Activated T-cell treated with anti-CD3 and anti-CD28 coated beads, Interleukin-2, amount 50 U/mL, for 48 hours (primary cell): Measurements from ENCODE around the gene SLC22A4.

ENCODE experiments used
- DNase-seq, 2 experiments: peaks; one replicate each; pipeline ENCODE4 v3.0.0-alpha.2; 2020

The SLC22A4 gene

DNA sequence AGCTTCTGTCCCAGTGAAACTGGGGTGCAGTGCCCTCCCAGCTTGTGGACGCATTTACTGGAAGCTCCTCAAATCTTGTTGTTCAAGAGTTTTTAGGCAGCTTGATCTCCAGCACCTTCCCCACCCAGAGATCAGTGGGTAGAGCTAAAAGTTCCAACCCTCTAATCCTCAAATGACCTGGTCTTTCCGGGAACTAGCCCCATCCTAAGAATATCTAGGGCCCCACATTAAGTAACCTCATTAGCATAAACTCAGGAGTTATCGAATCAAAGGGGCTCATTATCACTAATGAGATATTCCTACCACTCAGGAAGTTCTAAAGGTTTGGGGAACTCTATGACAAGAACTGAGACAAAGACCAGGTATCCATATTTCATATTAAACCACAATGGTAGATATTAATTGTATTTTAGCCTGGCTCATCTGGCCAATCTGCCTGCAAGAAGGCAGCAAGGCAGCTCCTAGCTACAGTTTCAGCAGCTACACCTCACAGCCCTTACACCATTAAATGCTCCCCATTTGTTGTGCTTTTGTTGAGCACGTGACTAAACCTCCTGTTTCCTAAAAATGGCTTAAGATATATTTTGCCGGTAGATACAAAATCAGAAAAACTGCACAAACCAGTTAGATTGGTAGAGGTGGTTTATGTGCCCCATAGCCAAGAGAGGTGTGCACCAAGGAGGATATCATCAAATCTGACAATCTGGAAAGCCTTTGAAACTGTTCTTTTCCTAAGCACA lies 50.8 kb downstream of the SLC22A4 start:
- DNase-seq = no peak

- no peak for DNase-seq
Observed at GRCh38 chr5:132353486-132353995, 59.3 kb downstream of the SLC22A4 start.

DNA sequence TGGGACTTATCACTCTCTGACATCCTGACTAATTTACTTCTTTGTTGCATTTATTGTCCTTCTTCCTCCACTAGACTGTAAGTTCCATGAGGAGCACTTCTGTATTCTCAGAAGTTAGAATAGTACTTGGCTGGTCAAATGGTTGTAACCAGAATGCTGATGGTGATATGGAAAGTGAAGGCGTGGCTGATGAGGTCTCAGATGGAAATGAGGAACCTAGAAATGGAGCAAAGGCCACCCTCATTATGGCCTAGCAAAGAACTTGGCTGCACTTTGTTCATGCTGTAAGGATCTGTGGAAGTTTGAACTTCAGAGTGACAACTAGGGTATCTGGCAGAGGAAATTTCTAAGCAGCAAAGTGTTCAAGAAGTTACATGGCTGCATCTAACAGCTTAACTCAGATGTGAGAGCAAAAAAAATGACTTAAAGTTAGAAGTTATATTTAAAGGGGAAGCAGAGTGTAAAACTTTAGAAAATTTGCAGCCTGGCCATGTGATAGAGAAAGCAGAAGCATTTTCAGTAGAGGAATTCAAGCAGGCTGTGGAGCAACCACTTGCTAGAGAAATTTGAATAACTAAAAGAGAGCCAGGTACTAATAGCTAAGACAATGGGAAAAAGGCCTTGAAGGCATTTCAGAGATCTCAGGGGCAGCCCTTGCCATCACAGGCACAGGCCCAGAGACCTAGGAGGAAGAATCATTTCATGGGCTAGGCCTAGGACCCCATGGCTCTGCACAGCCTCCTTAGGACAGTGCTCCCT lies 60.4 kb downstream of the SLC22A4 start:
- no peak for DNase-seq

DNA sequence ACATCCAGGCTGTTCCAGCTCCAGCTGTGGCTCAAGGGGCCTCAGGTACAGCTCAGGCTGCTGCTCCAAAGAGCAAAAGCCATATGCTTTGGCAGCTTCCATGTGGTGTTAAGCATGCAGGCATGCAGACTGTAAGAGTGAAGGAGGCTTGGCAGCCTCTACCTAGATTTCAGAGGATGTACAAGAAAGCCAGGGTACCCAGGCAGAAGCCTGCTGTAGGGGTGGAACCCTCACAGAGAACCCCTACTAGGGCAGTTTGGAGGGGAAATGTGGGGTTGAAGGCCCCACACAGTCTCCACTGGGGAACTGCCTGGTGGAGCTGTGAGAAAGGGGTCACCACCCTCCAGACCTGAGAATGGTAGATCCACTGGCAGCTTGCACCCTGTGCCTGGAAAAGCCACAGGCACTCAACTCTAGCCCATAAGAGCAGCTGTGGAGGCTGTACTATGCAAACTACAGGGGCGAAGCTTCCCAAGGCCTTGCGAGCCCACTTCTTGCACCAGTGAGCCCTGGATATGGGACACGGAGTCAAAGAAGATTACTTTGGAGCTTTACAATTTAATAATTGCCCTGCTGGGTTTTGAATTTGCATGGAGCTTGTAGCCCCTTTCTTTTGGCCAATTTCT lies 61.1 kb downstream of the SLC22A4 start:
- no peak for DNase-seq

DNA sequence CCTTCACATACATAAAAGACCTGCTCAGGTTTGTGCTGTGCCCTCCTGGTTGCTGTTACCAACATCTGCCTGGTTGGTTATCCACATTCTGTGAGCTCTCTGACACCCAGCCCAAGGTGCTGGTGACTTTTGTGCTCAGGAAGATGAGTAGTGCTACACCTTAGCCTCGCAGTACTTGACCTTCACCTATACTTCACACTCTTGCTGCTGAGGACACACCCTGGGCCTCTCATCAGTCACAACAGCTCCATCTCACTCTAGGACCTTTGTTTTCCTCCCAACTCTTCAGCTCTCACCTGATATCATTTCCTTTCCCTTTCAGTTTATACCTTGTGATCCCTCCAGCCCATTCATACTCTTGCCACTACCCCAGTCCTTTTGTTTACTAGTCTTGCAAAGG lies 64.6 kb downstream of the SLC22A4 start:
- DNase-seq = no peak

- DNase-seq = no peak
Observed at GRCh38 chr5:132362086-132362485, 67.9 kb downstream of the SLC22A4 start.

DNA sequence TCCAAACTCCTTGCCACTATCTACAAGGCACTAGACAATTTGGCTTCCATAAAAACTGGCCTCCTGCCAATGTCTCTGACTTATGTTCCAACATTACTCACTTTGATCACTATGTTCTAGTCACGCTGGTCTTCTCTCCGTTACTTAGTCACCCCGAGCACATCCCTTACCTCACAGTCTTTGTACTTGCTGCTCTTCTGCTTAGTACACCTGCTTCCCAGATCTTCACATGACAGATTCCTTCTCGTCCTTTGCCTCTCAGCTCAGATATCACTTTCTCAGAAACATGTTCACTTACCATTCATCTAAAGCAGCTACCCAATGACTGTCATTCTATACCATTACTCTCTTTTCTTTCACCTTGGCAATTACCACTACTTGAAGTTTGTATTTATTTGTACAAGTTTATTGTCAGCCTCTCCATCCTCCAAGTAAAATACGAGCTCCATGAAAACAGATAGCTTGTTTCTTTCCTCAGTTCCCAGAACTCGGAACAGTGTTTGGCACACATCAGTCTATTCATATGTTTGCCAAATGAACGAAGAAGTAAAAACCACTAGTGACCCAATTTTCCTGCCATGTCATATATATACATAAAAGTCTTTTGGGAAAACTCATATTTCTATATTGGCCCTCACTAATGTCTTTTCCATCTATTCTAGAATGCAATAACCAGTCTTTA lies 69.4 kb downstream of the SLC22A4 start:
- no peak for DNase-seq

- DNase-seq = no peak
Observed at GRCh38 chr5:132364319-132364718, 70.1 kb downstream of the SLC22A4 start.

GRCh38 chr5:132365213-132365612 lies 71.0 kb downstream of the SLC22A4 start:
- no peak for DNase-seq

DNA sequence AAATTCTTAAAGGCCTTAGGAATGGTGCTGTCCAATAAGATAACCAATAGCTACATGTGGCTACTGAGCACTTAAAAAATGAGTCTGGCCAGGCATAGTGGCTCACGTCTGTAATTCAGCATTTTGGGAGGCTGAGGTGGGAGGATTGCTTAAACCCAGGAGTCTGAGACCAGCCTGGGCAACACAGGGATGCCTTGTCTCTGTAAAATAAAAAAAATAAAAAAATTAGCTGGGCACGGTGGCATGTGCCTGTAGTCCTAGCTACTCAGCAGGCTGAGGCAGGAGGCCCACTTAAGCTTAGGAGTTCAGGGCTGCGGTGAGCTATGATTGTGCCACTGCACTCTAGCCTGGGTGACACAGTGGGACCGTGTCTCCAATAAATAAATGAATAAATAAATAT lies 74.0 kb downstream of the SLC22A4 start:
- no peak for DNase-seq

DNA sequence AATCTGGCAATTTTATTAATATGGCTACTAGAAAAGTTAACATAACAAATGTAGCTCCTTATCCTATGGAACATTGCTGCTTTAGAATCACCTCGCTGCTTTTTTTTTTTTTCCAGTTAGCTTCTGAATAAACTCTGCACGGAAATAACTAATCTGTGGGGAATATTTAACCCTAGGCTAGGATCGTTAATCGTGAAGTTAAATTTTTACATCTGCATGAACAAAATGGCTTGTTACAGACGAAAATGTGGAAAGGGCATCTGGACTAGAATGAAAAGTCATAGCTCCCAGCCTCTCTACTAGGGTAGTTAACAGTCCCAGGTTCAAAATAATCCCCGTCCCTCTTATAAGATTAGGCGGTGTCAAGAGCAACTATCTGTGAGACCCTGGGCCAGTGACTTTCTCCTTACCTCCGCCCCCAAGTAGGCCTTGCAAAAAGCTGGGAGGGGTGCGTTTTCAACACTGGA lies 74.8 kb downstream of the SLC22A4 start:
- DNase-seq = no peak

DNA sequence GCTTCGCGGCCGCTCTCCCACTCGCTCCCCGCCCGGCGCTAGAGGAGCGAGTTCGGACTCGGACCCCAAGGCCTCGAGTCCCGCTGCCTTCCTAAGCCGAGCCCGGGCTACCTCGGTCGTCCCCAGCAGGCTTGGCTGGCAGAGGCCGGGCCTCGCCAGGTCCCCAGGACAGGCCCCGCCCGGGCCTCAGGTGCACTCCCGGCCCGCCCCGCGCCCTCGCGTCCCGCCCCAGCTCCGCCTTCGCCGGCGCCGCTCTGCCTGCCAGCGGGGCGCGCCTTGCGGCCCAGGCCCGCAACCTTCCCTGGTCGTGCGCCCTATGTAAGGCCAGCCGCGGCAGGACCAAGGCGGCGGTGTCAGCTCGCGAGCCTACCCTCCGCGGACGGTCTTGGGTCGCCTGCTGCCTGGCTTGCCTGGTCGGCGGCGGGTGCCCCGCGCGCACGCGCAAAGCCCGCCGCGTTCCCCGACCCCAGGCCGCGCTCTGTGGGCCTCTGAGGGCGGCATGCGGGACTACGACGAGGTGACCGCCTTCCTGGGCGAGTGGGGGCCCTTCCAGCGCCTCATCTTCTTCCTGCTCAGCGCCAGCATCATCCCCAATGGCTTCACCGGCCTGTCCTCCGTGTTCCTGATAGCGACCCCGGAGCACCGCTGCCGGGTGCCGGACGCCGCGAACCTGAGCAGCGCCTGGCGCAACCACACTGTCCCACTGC lies 75.4 kb downstream of the SLC22A4 start, which contains the start of gene SLC22A5:
TSS of gene SLC22A5 (plus strand) at position 237 of the 707 bp plus-strand sequence. CDS start at position 500, 263 bp downstream.
- DNase-seq = peak; percentile 81 to 86

DNA sequence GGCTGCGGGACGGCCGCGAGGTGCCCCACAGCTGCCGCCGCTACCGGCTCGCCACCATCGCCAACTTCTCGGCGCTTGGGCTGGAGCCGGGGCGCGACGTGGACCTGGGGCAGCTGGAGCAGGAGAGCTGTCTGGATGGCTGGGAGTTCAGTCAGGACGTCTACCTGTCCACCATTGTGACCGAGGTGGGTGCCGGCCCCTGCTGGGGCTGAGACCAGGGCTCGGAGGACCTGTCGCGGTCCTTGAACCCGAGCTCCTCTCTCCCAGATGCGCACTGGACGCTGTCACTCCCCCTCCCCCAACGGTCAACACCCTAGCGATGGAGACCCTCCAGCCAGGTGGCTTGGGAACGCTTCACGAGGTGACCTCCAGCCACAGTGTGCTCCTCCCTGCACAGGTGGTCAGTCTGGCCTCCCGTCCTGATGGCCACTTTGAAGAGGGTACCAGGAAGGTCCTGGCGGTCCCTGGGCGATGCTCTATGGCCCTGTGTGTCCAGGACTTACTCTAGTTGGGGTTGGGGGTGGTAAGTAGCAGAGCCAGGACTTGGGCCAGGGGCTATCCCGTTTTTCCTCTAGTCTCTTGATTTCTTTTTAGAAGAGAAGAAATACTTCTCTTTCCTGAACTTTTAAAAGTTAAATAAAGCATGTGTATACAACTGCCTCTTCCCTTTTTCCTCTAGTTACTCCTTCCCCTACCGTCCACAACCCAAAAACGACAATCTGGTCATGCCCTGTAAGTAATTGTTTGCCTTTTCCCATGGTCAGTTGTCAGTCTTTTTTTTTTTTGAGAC lies 76.2 kb downstream of the SLC22A4 start:
- no peak for DNase-seq

DNA sequence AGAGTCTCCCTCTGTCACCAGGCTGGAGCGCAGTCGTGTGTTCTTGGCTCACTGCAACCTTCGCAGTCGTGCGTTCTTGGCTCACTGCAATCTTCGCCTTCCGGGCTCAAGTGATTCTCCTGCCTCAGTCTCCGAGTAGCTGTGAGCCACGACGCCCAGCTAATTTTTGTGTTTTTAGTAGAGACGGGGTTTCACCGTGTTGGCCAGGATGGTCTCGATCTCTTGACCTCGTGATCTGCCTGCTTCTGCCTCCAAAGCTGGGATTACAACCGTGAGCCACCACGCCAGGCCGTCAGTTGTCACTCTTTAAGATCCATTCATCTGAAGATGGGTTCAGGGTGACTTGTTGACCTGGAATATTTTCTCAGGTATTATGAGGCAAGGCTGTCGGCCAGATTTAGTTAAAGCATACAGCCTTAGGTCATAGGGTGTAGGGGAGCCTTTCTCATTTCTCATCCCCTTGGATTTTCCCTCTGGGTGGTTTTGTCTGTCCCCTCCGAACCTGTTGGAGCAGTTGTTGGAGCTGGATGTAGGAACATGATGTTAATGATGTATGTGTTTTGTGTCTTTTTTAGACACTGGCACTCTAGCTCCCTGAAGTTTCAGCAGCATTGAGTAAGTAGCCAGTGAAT lies 76.9 kb downstream of the SLC22A4 start:
- no peak for DNase-seq

DNA sequence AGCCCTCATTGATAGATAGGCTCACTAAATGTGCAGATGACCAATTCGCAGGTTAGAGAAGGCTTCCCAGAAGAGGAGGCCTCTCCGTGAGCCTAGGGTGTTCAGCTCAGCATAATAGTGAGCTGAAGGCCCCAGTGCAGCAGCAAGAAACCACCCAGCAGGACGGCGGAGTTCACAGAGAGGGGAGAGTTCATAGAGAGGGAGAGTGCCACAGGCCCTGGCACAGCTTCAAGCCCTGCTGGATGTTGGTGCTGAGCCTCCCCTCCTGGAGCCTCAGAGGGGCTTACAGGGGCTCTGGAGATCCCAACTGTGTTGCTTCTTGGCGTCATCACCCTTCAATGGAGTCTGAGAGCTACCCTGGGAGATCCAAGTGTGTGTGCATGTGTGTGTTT lies 77.4 kb downstream of the SLC22A4 start:
- DNase-seq = no peak

DNA sequence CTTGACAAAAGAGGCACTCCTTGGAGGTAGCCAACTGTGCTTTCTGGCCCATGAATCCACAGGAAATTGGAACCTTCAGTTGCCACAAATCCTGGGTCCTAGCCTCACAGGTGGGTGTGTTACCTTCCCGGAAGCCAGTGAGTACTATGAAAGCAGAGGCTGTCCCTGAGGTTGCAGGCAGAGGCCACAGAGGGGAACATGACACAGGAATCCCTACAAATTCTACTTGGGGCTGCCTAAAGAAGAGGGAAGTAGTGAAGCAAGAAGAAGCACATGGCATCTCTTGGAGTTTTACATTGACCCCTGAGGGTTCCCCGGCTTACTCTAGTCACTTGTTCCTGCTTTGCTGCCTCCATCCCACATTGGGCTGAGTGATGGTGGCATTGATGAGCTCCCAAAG lies 77.9 kb downstream of the SLC22A4 start:
- no peak for DNase-seq

DNA sequence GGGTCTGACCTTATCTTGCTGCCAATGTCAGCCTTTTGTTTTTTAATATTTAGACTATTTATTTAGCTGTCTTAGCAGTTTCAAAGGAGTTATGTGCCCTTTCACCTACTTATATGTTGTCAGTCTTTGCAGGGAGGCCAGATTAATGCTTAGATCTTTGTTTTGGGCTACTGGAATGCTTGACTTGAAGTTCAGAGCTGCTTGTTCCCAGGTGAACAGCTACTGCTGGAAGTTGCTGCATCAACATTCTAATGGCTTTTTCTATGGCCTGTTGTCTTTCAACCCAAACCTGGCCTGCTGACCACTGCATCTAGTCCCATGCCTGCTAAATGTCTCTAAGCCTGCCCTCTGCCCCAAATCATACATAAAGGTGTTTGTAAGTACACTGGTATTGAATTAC lies 78.3 kb downstream of the SLC22A4 start:
- no peak for DNase-seq

- no peak for DNase-seq
Observed at GRCh38 chr5:132375957-132376356, 81.8 kb downstream of the SLC22A4 start.

DNA sequence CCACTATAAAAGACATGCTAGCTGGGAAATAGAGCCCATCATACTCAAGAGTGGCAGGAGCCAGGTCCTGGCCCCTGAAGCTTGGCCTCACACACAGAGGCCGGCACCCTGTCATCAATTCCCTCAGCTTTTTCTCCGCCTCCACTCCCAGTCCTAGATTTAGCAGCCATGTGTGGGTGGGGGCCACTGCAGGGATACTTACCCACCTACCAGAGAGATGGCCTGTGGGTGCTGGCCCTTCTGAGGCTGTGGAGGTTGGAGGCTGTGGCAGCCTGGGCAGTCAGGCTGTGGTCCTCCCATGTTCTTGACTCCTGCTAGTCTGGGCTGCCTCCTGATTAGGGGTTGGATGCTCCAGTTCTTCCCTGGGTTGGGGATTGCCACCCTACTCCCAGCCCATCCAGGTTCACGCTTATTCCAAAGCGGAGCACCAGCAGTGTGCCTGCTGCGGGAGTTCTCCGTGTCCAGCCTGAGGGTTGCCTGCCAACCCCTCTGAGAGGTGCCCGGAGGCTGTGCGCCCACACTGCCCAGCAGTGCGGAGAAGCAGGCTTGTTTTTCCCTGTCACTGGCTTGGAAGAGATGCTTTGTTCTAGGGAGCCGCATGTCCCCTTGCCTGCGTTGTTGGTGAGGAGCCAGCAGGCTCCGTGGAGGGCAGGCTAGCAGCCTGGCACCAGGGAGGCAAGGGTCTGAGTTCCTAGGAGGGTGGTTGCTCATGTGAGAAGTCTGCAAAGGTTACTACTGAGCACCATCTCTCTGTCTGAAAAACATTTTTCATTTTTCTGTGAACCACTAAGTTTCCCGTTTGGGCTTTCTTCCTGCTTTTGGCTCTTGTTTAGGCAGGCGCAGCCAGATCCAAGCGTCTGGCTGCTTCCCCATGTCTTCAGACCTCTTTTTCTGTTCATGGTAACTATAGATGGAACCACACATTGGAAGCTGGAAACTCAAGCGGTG lies 82.8 kb downstream of the SLC22A4 start:
- no peak for DNase-seq

DNA sequence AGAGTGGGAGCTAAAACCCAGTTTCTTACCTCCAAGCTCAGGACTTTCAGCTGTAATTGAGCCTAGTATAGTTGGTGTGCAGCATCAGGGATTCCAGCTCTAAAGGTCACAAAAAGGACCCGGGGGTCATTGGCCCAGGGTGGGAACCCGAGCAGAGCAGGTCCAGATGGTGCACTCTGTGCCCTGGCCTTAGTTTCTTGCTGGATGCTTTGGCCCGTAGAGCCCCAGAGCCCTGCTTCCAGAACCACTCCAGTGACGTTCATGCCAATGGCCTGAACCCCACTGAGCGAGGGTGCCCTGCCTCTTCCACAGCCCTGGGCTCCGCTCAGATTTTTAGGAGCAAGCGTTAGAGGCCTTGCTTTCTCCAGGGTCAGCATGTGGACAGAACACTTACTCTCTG lies 83.5 kb downstream of the SLC22A4 start:
- DNase-seq = no peak
